Body of pancreas (tissue), 4 donors: ENCODE data around the gene RIT2.

ENCODE experiments used
- POLR2A ChIP-seq, 3 donors: fragments of 450-650 bp; IDR thresholded peaks; one replicate each; pipeline ENCODE4 v1.6.1; 2016; ENCODE audit warnings: antibody characterized with exemption in 3 of 3, mild to moderate bottlenecking in 2 of 3
- TF ChIP-seq, protein P1 (sequence below), 7 experiments: fragments of 450-650 bp in 4 of 7; fragments of 200-600 bp in 3 of 7; sonication (generic) in 3 of 7; IDR thresholded peaks; one replicate each; pipeline ENCODE4 v1.5.1; 2016 to 2019; ENCODE audit warnings: antibody characterized with exemption in 7 of 7

DNA sequence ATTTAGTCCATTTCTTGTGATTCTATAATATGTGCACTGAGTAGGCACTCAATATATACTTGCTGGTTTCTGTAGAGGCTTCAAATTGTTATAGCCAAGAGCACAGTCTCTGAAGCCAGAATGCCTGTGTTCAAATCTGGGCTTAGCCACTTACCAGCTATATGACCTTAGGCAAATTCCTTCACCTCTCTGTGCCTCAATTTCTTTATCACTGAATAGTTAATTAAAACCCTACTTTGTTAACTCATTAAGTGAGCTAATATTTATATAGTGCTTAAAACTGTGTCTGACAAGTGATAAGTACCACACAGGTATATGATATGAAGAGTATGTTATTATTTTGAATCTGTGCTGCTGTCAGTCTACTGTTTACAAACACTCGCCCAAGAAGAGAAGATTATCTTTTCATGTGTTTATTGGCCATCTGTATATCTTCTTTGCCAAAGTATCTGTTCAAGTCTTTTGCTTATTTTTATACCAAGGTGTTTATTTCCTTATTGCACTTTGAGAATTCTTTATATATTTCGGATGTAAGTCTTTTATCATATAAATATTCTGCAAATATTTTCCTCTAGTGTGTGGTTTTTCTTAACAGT lies 1.3 kb upstream of the RIT2 start:
- TF ChIP-seq, protein P1, sequence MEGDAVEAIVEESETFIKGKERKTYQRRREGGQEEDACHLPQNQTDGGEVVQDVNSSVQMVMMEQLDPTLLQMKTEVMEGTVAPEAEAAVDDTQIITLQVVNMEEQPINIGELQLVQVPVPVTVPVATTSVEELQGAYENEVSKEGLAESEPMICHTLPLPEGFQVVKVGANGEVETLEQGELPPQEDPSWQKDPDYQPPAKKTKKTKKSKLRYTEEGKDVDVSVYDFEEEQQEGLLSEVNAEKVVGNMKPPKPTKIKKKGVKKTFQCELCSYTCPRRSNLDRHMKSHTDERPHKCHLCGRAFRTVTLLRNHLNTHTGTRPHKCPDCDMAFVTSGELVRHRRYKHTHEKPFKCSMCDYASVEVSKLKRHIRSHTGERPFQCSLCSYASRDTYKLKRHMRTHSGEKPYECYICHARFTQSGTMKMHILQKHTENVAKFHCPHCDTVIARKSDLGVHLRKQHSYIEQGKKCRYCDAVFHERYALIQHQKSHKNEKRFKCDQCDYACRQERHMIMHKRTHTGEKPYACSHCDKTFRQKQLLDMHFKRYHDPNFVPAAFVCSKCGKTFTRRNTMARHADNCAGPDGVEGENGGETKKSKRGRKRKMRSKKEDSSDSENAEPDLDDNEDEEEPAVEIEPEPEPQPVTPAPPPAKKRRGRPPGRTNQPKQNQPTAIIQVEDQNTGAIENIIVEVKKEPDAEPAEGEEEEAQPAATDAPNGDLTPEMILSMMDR (IDR thresholded peaks at IDR 0.05) = no peak
- no peak for TF ChIP-seq POLR2A (IDR thresholded peaks at IDR 0.05)
